ENCODE data around the gene MPHOSPH6. TPM values are rescaled to one million over a fixed set of nuclear protein-coding genes. Genes with fewer than 3 reads are reported as not detected.

MPHOSPH6 gene
- total and polyA plus RNA-seq, 2 of the 13 experiments (the other 11 are each of a cell fraction or from before 2014, with no cell fraction given) = 28.4 to 76.4 TPM

GRCh38 chr16:82169861-82170845 lies at the start of gene MPHOSPH6 (continued):
- TF ChIP-seq, protein P1, sequence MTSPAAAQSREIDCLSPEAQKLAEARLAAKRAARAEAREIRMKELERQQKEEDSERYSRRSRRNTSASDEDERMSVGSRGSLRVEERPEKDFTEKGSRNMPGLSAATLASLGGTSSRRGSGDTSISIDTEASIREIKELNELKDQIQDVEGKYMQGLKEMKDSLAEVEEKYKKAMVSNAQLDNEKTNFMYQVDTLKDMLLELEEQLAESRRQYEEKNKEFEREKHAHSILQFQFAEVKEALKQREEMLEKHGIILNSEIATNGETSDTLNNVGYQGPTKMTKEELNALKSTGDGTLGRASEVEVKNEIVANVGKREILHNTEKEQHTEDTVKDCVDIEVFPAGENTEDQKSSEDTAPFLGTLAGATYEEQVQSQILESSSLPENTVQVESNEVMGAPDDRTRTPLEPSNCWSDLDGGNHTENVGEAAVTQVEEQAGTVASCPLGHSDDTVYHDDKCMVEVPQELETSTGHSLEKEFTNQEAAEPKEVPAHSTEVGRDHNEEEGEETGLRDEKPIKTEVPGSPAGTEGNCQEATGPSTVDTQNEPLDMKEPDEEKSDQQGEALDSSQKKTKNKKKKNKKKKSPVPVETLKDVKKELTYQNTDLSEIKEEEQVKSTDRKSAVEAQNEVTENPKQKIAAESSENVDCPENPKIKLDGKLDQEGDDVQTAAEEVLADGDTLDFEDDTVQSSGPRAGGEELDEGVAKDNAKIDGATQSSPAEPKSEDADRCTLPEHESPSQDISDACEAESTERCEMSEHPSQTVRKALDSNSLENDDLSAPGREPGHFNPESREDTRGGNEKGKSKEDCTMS (CRISPR knock-in tag; conservative IDR thresholded peaks at IDR 0.05) = no peak
- TF ChIP-seq ZNF891 (CRISPR knock-in tag; IDR thresholded peaks at IDR 0.05) (peak; percentile 87), ZNF503 (CRISPR knock-in tag; IDR thresholded peaks at IDR 0.05) (peak; percentile 79; the same call in 1 of the 2 replicates), CHD4 (IDR thresholded peaks at IDR 0.05; ENCODE audit: borderline replicate concordance, low read length) (no peak), ZNF775 (CRISPR knock-in tag; IDR thresholded peaks at IDR 0.05; ENCODE audit: borderline replicate concordance) (peak; percentile 90), HOXA5 (CRISPR knock-in tag; IDR thresholded peaks at IDR 0.05) (peak; percentile 76), ZNF878 (CRISPR knock-in tag; IDR thresholded peaks at IDR 0.05) (peak; percentile 84; the same call in 1 of the 2 replicates), CREBL2 (CRISPR knock-in tag; IDR thresholded peaks at IDR 0.05; ENCODE audit: borderline replicate concordance) (peak; percentile 92), NAIF1 (CRISPR knock-in tag; IDR thresholded peaks at IDR 0.05; ENCODE audit: borderline replicate concordance) (peak; percentile 98), ZFP41 (CRISPR knock-in tag; IDR thresholded peaks at IDR 0.05; ENCODE audit: borderline replicate concordance) (peak; percentile 42; the same call in 1 of the 2 replicates), SP4 (CRISPR knock-in tag; IDR thresholded peaks at IDR 0.05) (peak; percentile 93), CEBPB (IDR thresholded peaks at IDR 0.05; ENCODE audit: borderline replicate concordance, low read depth, low read length) (no peak), HMG20A (CRISPR knock-in tag; IDR thresholded peaks at IDR 0.05; ENCODE audit: borderline replicate concordance) (no peak; the same call in 1 of the 2 replicates), HMGA1 (CRISPR knock-in tag; conservative IDR thresholded peaks at IDR 0.05) (no peak), ZNF562 (CRISPR knock-in tag; IDR thresholded peaks at IDR 0.05; ENCODE audit: borderline replicate concordance) (peak; percentile 15; the same call in 1 of the 2 replicates), PRMT3 (CRISPR knock-in tag; IDR thresholded peaks at IDR 0.05; ENCODE audit: borderline replicate concordance, low read depth) (no peak), SIX4 (CRISPR knock-in tag; IDR thresholded peaks at IDR 0.05) (0 out of 2 replicates have a peak, but pooled peaks have one; percentile 9), FOXP1 (IDR thresholded peaks at IDR 0.05) (no peak), FOXP1 (CRISPR knock-in tag; IDR thresholded peaks at IDR 0.05) (peak; percentile 20; the same call in 1 of the 2 replicates), REL (CRISPR knock-in tag; conservative IDR thresholded peaks at IDR 0.05) (peak; percentile 80; the same call in 1 of the 2 replicates), ZNF230 (CRISPR knock-in tag; IDR thresholded peaks at IDR 0.05) (peak; percentile 95), MAFG (CRISPR knock-in tag; IDR thresholded peaks at IDR 0.05) (0 out of 2 replicates have a peak, but pooled peaks have one; percentile 71), AGO2 (optimal IDR thresholded peaks at IDR 0.05; ENCODE audit: low read depth, low read length) (peak; percentile 76), SRSF1 (optimal IDR thresholded peaks at IDR 0.05; ENCODE audit: low read depth, low read length) (peak; percentile 71), ZNF772 (CRISPR knock-in tag; IDR thresholded peaks at IDR 0.05) (peak; percentile 64)

Data from HepG2 (cell line).